ENCODE data around the gene KDM2B.

GRCh38 chr12:121620333-121620891 is 39.6 kb upstream of the KDM2B start:
- TF ChIP-seq GATA2 (IDR thresholded peaks at IDR 0.05; ENCODE audit: low read depth, low read length), result no peak
- TF ChIP-seq GATA3 (IDR thresholded peaks at IDR 0.05; ENCODE audit: low read depth, low read length), result no peak

Data from SH-SY5Y (cell line).